GM19351 (cell line): ENCODE measurements around the gene IRAK3.

Experiments used
- ATAC-seq: cut with Tn5 transposase; IDR thresholded peaks from one replicate; pipeline ENCODE4 v1.9.1; 2021; ENCODE audit warnings: mild to moderate bottlenecking, moderate library complexity; ENCODE audit not compliant: unreplicated experiment

The IRAK3 gene

GRCh38 chr12:66302827-66303169 is 113.8 kb downstream of the IRAK3 start:
- no peak for ATAC-seq

DNA sequence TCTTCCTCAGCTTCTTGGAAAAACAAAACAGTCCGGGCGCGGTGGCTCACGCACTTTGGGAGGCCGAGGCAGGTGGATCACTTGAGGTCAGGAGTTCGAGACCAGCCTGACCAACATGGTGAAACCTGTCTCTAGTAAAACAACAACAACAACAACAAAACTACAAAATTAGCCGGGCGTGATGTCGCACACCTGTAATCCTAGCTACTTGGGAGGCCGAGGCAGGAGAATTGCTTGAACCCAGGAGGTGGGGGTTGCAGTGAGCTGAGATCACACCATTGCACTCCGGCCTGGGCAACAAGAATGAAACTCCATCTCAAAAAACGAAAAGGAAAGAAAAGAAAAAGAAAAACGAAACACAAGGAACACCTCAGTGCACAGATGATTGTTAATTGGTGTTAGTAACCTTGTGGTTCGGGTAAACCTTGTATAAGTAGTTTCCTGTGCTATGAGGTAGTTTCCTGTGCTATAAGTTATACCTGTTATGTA is 114.3 kb downstream of the IRAK3 start:
- peak; percentile 55 for ATAC-seq
